ENCODE data around the gene NAA25.

GRCh38 chr12:112020947-112021457 is 87.6 kb downstream of the NAA25 start:
- no peak for TF ChIP-seq CTCF (IDR thresholded peaks at IDR 0.05)
- no peak for TF ChIP-seq POLR2A (IDR thresholded peaks at IDR 0.05)
